Effector memory CD4-positive, alpha-beta T cell (primary cell): ENCODE data around the gene LRRFIP1.

ENCODE experiments used
- DNase-seq, 3 donors: peaks; one replicate each; pipeline ENCODE4 v3.0.0-alpha.2; 2020
- H3K27ac ChIP-seq: 2 replicates; pipeline ENCODE4 v1.7.0; 2013; ENCODE audit warnings: mild to moderate bottlenecking, low read length, moderate library complexity; ENCODE audit not compliant: insufficient read depth, poor library complexity, severe bottlenecking
- H3K27me3 ChIP-seq: replicated peaks from 2 replicates; pipeline ENCODE4 v1.7.0; 2013; ENCODE audit warnings: mild to moderate bottlenecking, low read length; ENCODE audit not compliant: insufficient read depth, control insufficient read depth, poor library complexity, severe bottlenecking
- H3K36me3 ChIP-seq: 2 replicates; pipeline ENCODE4 v1.7.0; 2013; ENCODE audit warnings: mild to moderate bottlenecking, low read length, moderate library complexity; ENCODE audit not compliant: control insufficient read depth, insufficient read depth
- H3K4me1 ChIP-seq: 2 replicates; pipeline ENCODE4 v1.7.0; 2013; ENCODE audit warnings: low read length, mild to moderate bottlenecking; ENCODE audit not compliant: control insufficient read depth, insufficient read depth, poor library complexity, severe bottlenecking
- H3K4me3 ChIP-seq: 2 replicates; pipeline ENCODE4 v1.7.0; 2013; ENCODE audit warnings: low read length, low read depth, mild to moderate bottlenecking; ENCODE audit not compliant: insufficient read depth, poor library complexity, severe bottlenecking
- H3K9me3 ChIP-seq: 2 replicates; pipeline ENCODE4 v1.7.0; 2013; ENCODE audit warnings: mild to moderate bottlenecking, low read length, moderate library complexity; ENCODE audit not compliant: control insufficient read depth

Gene LRRFIP1

DNA sequence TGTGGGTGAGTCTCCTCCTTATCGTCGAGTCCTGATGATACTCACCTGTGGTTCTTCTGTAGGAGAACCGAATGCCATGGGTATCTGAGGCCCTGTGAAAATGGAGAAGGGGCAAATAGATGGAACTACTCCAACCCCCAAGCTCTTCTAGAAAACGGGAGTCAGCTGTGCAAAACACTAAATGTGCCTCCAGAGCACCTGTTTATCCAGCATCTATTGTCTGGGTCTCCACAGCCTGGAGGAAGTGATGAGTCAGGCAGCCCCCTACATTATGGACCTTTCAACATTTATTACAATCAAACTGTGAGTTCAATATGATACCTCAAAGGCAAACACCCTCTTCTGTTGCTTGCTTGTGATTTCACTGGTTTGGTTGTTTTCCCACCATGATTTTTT, 9.8 kb upstream of the LRRFIP1 start:
- H3K4me1 ChIP-seq: peaks cover 14% of the 10 kb centered on the region
- no peaks in the 10 kb centered on the region for H3K27me3 ChIP-seq
- H3K4me3 ChIP-seq: no peak overlapping the region
- H3K27ac ChIP-seq: no peak overlapping the region
- no peak for DNase-seq
- H3K9me3 ChIP-seq: no peaks in the 10 kb centered on the region
- no peaks in the 10 kb centered on the region for H3K36me3 ChIP-seq

DNA sequence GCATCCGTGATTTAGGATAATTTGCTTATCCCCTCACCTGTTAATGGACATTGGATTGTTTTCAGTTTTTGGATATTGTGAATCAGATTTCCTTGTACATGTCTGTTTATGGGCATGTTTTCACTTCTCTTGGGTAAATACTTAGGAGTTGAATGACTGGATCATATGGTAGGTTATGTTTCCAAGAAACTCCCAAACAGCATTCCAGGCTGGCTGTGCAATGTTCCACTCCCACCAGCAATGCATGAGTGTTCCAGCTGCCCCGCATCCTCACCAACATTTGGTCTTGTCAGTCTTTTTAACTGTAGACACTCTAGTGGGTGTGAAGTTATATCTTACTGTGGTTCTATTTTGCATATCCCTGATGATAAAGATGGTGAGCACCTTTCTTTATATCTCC, 8.9 kb upstream of the LRRFIP1 start:
- no peaks in the 10 kb centered on the region for H3K36me3 ChIP-seq
- peaks cover 14% of the 10 kb centered on the region for H3K4me1 ChIP-seq
- H3K9me3 ChIP-seq: no peaks in the 10 kb centered on the region
- H3K27me3 ChIP-seq: no peaks in the 10 kb centered on the region
- no peak overlapping the region for H3K27ac ChIP-seq
- H3K4me3 ChIP-seq: no peak overlapping the region
- no peak for DNase-seq

DNA sequence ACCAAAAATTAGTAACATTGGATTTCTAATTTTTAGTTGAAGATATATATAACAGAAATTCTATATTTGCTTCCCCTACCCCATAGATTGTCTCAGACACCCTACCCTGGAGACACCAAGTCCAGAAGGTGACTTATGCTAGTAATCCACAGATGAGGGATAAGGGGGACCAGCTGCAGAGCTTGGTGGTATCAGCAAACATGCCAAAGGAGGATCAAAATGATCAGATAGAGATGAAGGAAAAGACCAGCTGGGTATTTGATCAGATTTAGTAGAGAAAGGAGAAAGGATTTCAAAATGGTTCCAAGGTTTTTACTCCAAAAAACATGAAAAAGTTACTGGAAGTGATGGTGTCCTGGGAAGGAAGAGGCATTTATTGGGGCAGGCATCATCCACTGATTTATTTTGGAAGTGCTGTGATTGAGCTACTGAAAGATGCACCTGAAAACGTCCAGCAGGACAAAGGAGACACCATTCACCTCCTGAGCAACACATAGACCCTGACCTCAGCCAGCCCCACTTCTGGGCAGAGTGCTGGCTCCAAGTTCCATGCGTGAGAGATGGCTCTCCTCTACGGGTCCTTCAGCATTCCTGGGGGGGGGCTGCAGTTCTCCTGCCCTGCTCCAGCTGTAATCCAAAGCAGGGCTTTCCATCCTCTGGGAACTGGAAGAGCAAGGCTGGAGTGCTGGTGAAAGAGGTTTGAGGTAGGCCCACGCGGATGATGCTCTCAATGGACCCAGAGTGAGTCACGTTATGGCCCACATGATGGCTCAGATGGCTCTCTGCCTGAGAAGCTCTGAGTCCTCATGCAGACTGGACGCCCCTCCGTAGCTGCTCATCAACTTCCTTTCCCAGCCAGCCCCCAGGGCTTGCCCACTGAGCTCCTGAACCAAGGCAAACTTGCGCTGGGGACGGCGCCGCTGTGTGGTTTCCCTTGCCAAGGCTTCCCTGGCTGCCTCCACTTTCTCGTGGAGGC, 3.7 kb upstream of the LRRFIP1 start:
- H3K4me3 ChIP-seq: no peak overlapping the region
- no peak overlapping the region for H3K27ac ChIP-seq
- no peak for DNase-seq
- H3K36me3 ChIP-seq: no peaks in the 10 kb centered on the region
- H3K27me3 ChIP-seq: no peaks in the 10 kb centered on the region
- H3K9me3 ChIP-seq: no peaks in the 10 kb centered on the region
- H3K4me1 ChIP-seq: peaks cover 5% of the 10 kb centered on the region

DNA sequence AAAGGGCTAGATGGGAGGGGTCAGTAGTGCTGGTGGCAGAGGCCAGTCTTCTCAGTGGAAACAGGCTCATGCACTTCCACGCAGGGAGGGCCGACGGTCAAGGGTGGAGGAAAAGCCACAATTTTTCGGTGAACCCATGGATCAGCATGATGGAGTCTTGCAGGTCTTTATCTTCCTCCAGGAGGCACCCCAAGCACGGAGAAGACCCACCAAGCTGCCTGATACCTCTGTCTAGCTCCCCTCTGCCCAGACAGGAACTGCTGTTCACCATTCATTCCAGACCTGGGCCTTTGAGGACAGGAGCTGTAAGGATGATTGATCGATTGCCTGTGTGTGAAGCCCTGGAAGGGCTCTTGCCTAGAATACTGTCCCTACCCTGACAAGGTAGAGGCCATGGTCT, 2.8 kb upstream of the LRRFIP1 start:
- no peak for DNase-seq
- Histone ChIP-seq H3K9me3 (no peaks in the 10 kb centered on the region), H3K36me3 (no peaks in the 10 kb centered on the region), H3K4me3 (no peak overlapping the region), H3K27ac (no peak overlapping the region), H3K27me3 (no peaks in the 10 kb centered on the region), H3K4me1 (peaks cover 5% of the 10 kb centered on the region)

DNA sequence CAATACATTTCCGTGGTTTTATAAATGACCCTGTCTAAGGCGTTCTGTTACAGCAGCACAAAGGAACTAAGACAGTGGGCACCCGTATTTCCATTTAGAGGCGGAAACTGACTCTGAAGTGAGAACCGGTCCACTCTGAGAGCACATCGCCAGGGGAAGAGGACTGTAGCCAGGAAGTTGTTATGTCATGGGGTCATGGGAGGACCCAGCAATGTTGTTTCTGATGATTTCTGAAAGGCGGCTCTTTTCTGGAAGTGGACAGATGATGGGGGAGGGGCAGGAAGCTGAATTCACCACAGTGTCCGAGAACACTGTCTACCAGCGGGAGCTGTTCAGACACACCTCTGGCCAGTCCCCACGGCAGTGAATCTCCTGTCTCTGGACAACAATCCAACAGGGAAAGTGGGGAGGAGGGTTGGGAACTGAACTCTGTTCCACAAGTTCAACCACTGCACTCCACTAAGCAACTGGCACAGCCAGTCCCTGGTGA, 2.1 kb upstream of the LRRFIP1 start:
- Histone ChIP-seq H3K36me3 (no peaks in the 10 kb centered on the region), H3K27me3 (no peaks in the 10 kb centered on the region), H3K4me3 (no peak overlapping the region), H3K27ac (no peak overlapping the region), H3K4me1 (peaks cover 5% of the 10 kb centered on the region), H3K9me3 (no peaks in the 10 kb centered on the region)
- DNase-seq: no peak

DNA sequence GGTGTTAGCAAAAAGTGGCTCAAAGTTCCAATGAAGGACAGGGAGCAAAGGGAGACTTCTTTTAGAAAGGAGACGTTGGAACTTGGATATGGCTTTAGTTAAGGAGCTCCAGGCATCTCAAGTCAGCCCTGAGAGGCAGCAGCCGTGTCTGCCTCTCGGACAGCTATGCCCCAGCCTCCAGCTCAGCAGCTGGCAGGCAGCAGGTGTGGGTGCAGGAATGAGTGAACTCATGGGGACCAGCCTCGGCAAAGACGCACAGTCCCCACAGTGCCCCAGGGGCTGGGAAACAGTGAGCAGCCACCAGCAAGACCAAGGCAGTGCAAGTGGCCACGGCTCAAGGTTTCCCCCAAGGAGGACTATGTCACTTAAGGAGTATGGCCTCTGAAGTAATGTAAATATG, 1.6 kb upstream of the LRRFIP1 start:
- Histone ChIP-seq H3K9me3 (no peaks in the 10 kb centered on the region), H3K4me1 (peaks cover 5% of the 10 kb centered on the region), H3K36me3 (no peaks in the 10 kb centered on the region), H3K27me3 (no peaks in the 10 kb centered on the region), H3K4me3 (no peak overlapping the region), H3K27ac (no peak overlapping the region)
- no peak for DNase-seq

DNA sequence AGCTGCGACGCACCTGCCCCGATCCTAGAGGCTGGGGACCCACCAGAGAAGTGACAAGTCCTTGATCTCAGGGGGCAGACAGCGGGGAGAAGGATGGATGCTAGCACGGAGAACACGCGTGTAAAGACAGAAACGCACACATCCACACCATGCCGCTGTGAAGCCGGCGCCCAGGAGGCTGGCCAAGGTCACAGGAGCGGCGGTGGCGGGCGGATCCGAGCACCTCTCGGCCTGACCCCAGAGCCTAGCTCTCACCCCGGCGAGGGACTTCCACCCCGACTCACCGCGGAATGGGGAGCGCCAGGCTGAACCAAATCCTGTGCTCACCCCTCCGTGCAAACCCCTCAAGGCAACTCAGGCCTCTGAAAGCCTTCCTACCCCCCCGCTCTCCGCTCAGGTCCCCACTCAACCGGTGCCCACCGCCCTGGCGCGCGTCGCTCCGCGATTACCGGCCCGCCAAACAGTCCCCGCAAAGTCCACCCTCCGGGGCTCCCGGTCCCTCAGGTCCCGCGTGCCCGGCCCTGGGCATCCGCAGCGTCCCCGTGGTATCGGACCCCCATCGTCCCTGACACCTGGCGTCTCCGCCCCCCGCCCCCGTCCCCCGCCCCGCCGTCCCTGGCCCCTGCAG, 460 bp upstream of the LRRFIP1 start:
- Histone ChIP-seq H3K27ac (no peak overlapping the region), H3K4me1 (peaks cover 5% of the 10 kb centered on the region), H3K9me3 (no peaks in the 10 kb centered on the region), H3K4me3 (peak overlapping the region; percentile 27), H3K36me3 (no peaks in the 10 kb centered on the region), H3K27me3 (no peaks in the 10 kb centered on the region)
- no peak for DNase-seq

DNA sequence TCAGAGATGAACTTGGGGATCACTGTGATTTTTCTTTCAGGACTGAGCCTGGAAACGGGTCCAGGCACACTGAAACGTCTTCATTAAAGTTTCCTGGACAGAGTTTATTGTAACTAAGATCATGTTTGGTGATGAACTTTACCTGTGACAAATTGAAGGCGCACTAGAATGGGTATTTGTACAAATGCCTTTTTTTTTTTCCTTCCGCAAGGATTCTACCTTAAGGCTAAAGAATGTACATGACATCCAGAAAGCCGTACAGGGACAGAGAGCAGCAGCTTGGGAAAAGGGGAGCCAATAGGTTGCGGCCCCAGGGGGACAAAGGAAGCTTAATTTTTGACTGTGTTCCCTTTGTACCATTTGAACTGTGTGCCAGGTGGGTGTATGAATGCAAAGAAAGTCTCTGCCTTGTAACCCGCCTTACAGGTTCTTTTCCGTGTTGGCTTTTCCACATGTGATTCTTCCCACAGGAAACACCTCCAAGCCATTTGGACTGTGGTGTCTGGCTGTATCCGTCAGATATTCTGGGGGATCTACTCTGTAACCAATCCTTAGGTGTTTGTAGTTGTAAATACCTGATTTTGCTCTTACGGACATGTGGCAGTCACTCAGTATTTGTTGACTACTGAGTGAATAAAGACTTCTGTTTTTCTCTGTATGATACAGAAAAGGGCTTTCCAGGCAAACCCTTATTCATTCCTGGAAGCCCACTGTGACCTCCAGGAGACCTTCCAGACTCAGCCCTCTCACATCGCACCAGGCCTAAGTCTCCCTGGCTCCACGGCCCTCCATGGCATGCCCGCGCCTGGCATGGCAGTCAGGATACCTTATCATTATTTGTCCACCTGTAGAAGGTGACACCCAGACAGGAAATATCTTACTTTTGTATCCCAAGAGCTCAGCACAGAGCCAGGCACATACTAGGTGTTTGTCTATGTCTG, 1.1 kb downstream of the LRRFIP1 start:
- Histone ChIP-seq H3K36me3 (no peaks in the 10 kb centered on the region), H3K27me3 (no peaks in the 10 kb centered on the region), H3K27ac (no peak overlapping the region), H3K4me3 (peak overlapping the region; percentile 38), H3K4me1 (peaks cover 5% of the 10 kb centered on the region), H3K9me3 (no peaks in the 10 kb centered on the region)
- no peak for DNase-seq

DNA sequence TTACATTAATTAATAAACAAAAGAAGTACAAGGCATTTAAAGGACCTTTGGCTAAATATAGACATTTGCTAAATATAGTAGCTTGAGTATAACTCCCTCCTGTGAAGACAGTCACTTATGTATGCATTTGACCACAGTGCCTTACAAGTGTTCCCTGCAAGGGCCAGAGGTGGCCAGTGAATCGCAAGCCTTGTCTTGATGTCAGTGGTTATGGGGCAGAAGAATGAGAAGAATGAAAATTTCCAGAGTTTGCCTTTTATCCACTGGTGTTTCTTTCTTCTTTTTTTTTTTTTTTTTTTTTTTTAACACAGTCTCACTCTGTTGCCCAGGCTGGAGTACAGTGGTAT, 1.8 kb downstream of the LRRFIP1 start:
- no peak overlapping the region for H3K27ac ChIP-seq
- H3K36me3 ChIP-seq: no peaks in the 10 kb centered on the region
- H3K27me3 ChIP-seq: no peaks in the 10 kb centered on the region
- peaks cover 5% of the 10 kb centered on the region for H3K4me1 ChIP-seq
- H3K4me3 ChIP-seq: no peak overlapping the region
- no peak for DNase-seq
- no peaks in the 10 kb centered on the region for H3K9me3 ChIP-seq
